MM.1S (cell line): ENCODE data around the gene TGM4.

ENCODE experiments used
- DNase-seq: peaks from one replicate; pipeline ENCODE4 v3.0.0-alpha.2; 2015
- H2AFZ ChIP-seq: fragments of 300-600 bp; sonication (generic); 2 replicates; pipeline ENCODE4 v1.6.0; 2016; ENCODE audit warnings: antibody characterized with exemption, low read length
- H3F3A ChIP-seq: fragments of 300-600 bp; sonication (generic); 2 replicates; pipeline ENCODE4 v1.6.1; 2016; ENCODE audit warnings: mild to moderate bottlenecking, antibody characterized with exemption, low read length, moderate library complexity, mixed read lengths; ENCODE audit not compliant: insufficient read depth
- H3K27ac ChIP-seq: fragments of 300-600 bp; sonication (generic); 2 replicates; pipeline ENCODE4 v1.5.1; 2016; ENCODE audit warnings: mild to moderate bottlenecking, low read length
- H3K27me3 ChIP-seq: fragments of 300-600 bp; sonication (generic); replicated peaks from 2 replicates; pipeline ENCODE4 v1.6.0; 2016; ENCODE audit warnings: low read length; ENCODE audit not compliant: insufficient read depth
- H3K36me3 ChIP-seq: fragments of 300-600 bp; sonication (generic); replicated peaks from 2 replicates; pipeline ENCODE4 v1.6.1; 2016; ENCODE audit warnings: mild to moderate bottlenecking, low read length, mixed read lengths; ENCODE audit not compliant: insufficient read depth
- H3K4me1 ChIP-seq: fragments of 300-600 bp; sonication (generic); 2 replicates; pipeline ENCODE4 v1.6.1; 2016; ENCODE audit warnings: low read length, mixed read lengths
- H3K4me2 ChIP-seq: fragments of 300-600 bp; sonication (generic); 2 replicates; pipeline ENCODE4 v1.6.0; 2016; ENCODE audit warnings: low read depth, low read length
- H3K4me3 ChIP-seq: fragments of 300-600 bp; sonication (generic); 2 replicates; pipeline ENCODE4 v1.5.1; 2016; ENCODE audit warnings: low read length, mixed read lengths
- H3K79me2 ChIP-seq: fragments of 300-600 bp; sonication (generic); 2 replicates; pipeline ENCODE4 v1.6.1; 2016; ENCODE audit warnings: mixed run types, low read length, mixed read lengths
- H3K9ac ChIP-seq: fragments of 300-600 bp; sonication (generic); 2 replicates; pipeline ENCODE4 v1.6.1; 2016; ENCODE audit warnings: low read length, mixed read lengths
- H3K9me2 ChIP-seq: fragments of 300-600 bp; sonication (generic); replicated peaks from 2 replicates; pipeline ENCODE4 v1.6.1; 2016; ENCODE audit warnings: mild to moderate bottlenecking, low read length, mixed read lengths; ENCODE audit not compliant: insufficient read depth
- H3K9me3 ChIP-seq: fragments of 300-600 bp; sonication (generic); replicated peaks from 2 replicates; pipeline ENCODE4 v1.6.1; 2016; ENCODE audit warnings: mild to moderate bottlenecking, low read length, mixed read lengths; ENCODE audit not compliant: insufficient read depth
- H4K20me1 ChIP-seq: fragments of 300-600 bp; sonication (generic); 2 replicates; pipeline ENCODE4 v1.6.1; 2016; ENCODE audit warnings: mild to moderate bottlenecking, low read length, moderate library complexity, mixed read lengths; ENCODE audit not compliant: insufficient read depth
- CTCF ChIP-seq: fragments of 300-600 bp; sonication (generic); IDR thresholded peaks from 2 replicates; pipeline ENCODE4 v1.5.1; 2016; ENCODE audit warnings: antibody characterized with exemption, low read length, mixed read lengths
- EZH2 ChIP-seq: fragments of 300-600 bp; sonication (generic); optimal IDR thresholded peaks from 2 replicates; pipeline ENCODE3; 2017; ENCODE audit warnings: low read depth, mild to moderate bottlenecking, antibody characterized with exemption, low read length, mixed read lengths
- EZH2phosphoT487 ChIP-seq: fragments of 300-600 bp; sonication (generic); IDR thresholded peaks from 2 replicates; pipeline ENCODE4 v1.6.1; 2018; ENCODE audit warnings: antibody characterized with exemption, low read length

TGM4 gene

GRCh38 chr3:44926172-44926571, 51.8 kb downstream of the TGM4 start:
- no peak overlapping the region for H3K4me3 ChIP-seq
- H4K20me1 ChIP-seq, result no peaks in the 10 kb centered on the region
- H3K27me3 ChIP-seq, result no peaks in the 10 kb centered on the region
- H2AFZ ChIP-seq, result no peak overlapping the region
- no peak for TF ChIP-seq EZH2phosphoT487
- H3K36me3 ChIP-seq, result no peaks in the 10 kb centered on the region
- no peaks in the 10 kb centered on the region for H3K9me3 ChIP-seq
- no peaks in the 10 kb centered on the region for H3F3A ChIP-seq
- H3K9me2 ChIP-seq, result no peaks in the 10 kb centered on the region
- H3K79me2 ChIP-seq, result no peaks in the 10 kb centered on the region
- H3K4me2 ChIP-seq, result no peak overlapping the region
- H3K9ac ChIP-seq, result no peak overlapping the region
- no peaks in the 10 kb centered on the region for H3K4me1 ChIP-seq
- no peak overlapping the region for H3K27ac ChIP-seq
- no peak for DNase-seq

- Histone ChIP-seq H3K4me2 (no peak overlapping the region), H3K79me2 (no peaks in the 10 kb centered on the region), H3K9me2 (no peaks in the 10 kb centered on the region), H3K9ac (no peak overlapping the region), H3F3A (no peaks in the 10 kb centered on the region), H3K27me3 (no peaks in the 10 kb centered on the region), H2AFZ (no peak overlapping the region), H3K36me3 (no peaks in the 10 kb centered on the region), H3K4me3 (no peak overlapping the region), H3K9me3 (no peaks in the 10 kb centered on the region), H3K27ac (no peak overlapping the region), H3K4me1 (no peaks in the 10 kb centered on the region), H4K20me1 (no peaks in the 10 kb centered on the region)
- TF ChIP-seq EZH2phosphoT487 (no peak), EZH2 (no peak), CTCF (no peak)
- no peak for DNase-seq
Observed at GRCh38 chr3:44926921-44927320, 52.5 kb downstream of the TGM4 start.

GRCh38 chr3:44927371-44927770, 53.0 kb downstream of the TGM4 start:
- Histone ChIP-seq H3K4me1 (no peaks in the 10 kb centered on the region), H3K9me2 (no peaks in the 10 kb centered on the region), H3K36me3 (no peaks in the 10 kb centered on the region), H3K27ac (no peak overlapping the region), H3K9ac (no peak overlapping the region), H3K9me3 (no peaks in the 10 kb centered on the region), H2AFZ (no peak overlapping the region), H3K79me2 (no peaks in the 10 kb centered on the region), H3K4me2 (no peak overlapping the region), H4K20me1 (no peaks in the 10 kb centered on the region), H3F3A (no peaks in the 10 kb centered on the region), H3K4me3 (no peak overlapping the region), H3K27me3 (no peaks in the 10 kb centered on the region)
- DNase-seq, result no peak
- no peak for TF ChIP-seq EZH2

GRCh38 chr3:44929782-44930181, 55.4 kb downstream of the TGM4 start:
- Histone ChIP-seq H2AFZ (no peak overlapping the region), H3K36me3 (no peaks in the 10 kb centered on the region), H3K27me3 (no peaks in the 10 kb centered on the region), H3K4me3 (no peak overlapping the region), H3K4me1 (no peaks in the 10 kb centered on the region), H3K27ac (no peak overlapping the region), H3K9ac (no peak overlapping the region), H3K79me2 (no peaks in the 10 kb centered on the region), H4K20me1 (no peaks in the 10 kb centered on the region), H3K9me2 (no peaks in the 10 kb centered on the region), H3K9me3 (no peaks in the 10 kb centered on the region), H3F3A (no peaks in the 10 kb centered on the region), H3K4me2 (no peak overlapping the region)
- TF ChIP-seq EZH2phosphoT487 (no peak), CTCF (no peak), EZH2 (no peak)
- no peak for DNase-seq
